Upper lobe of left lung (tissue), 4 donors: ENCODE results near the gene CBX2.

Experiments
- CTCF ChIP-seq, 6 experiments: fragments of 450-650 bp in 4 of 6; fragments of 200-600 bp in 2 of 6; sonication (generic) in 2 of 6; IDR thresholded peaks; one replicate each; pipeline ENCODE4 v1.5.1; 2016 to 2019; ENCODE audit warnings: antibody characterized with exemption in 6 of 6
- POLR2A ChIP-seq, 4 donors: fragments of 450-650 bp; IDR thresholded peaks; one replicate each; pipeline ENCODE4 v1.5.1; 2016 to 2017; ENCODE audit warnings: antibody characterized with exemption in 4 of 4, mild to moderate bottlenecking in 2 of 4
- POLR2AphosphoS5 ChIP-seq, 2 donors: sonication (generic); formaldehyde crosslinking; IDR thresholded peaks; one replicate each; pipeline ENCODE4 v1.5.1; 2017; ENCODE audit warnings: antibody characterized with exemption in 2 of 2

GRCh38 chr17:79797492-79798298, 19.7 kb downstream of the CBX2 start:
- TF ChIP-seq POLR2AphosphoS5 (IDR thresholded peaks at IDR 0.05) (no peak), POLR2A (IDR thresholded peaks at IDR 0.05) (no peak), CTCF (IDR thresholded peaks at IDR 0.05) (no peak)
